Heart right ventricle (tissue), 16 donors: ENCODE measurements around the gene ZBTB22. TPM values are rescaled to one million over a fixed set of nuclear protein-coding genes. Genes with fewer than 3 reads are reported as not detected.
A peak's percentile ranks its signal among the peaks of the same experiment; 100 is the strongest.
"Not testable (repeated sequence)": the region's sequence is repeated elsewhere in the genome, so short reads cannot be mapped to it uniquely, and the experiment has no call there.

Source experiments
- ATAC-seq, 8 donors: fragments of 200-7000 bp; cut with Tn5 transposase; one replicate each; pipeline ENCODE4 v1.9.1; 2020; ENCODE audit warnings: mild to moderate bottlenecking in 8 of 8, moderate library complexity in 8 of 8, moderate number of reproducible peaks in 1 of 8
- DNase-seq, 2 donors: peaks; one replicate each; pipeline ENCODE4 v3.0.0-alpha.2; 2020
- H3K27ac ChIP-seq, 10 donors: fragments of 200-600 bp; sonication (generic) in 2 of 10; one replicate each; pipeline versions ENCODE4 v1.5.0 to v1.8.0; 2020 to 2022; ENCODE audit warnings: mild to moderate bottlenecking in 3 of 10
- H3K27me3 ChIP-seq, 7 donors: fragments of 200-600 bp; one replicate each; pipeline ENCODE4 v1.8.0; 2021 to 2022; ENCODE audit warnings: mild to moderate bottlenecking in 2 of 7
- H3K36me3 ChIP-seq, 9 donors: fragments of 200-600 bp; sonication (generic) in 1 of 9; one replicate each; pipeline versions ENCODE4 v1.5.0 to v1.8.0; 2020 to 2022; ENCODE audit warnings: mild to moderate bottlenecking in 2 of 9
- H3K4me1 ChIP-seq, 9 donors: fragments of 200-600 bp; sonication (generic) in 1 of 9; one replicate each; pipeline versions ENCODE4 v1.5.0 to v1.8.0; 2020 to 2022; ENCODE audit warnings: mild to moderate bottlenecking in 4 of 9
- H3K4me3 ChIP-seq, 10 donors: fragments of 200-600 bp; sonication (generic) in 2 of 10; one replicate each; pipeline versions ENCODE4 v1.5.0 to v1.8.0; 2020 to 2022; ENCODE audit warnings: mild to moderate bottlenecking in 7 of 10, moderate library complexity in 2 of 10
- H3K9me3 ChIP-seq, 11 donors: fragments of 200-600 bp in 10 of 11; sonication (generic) in 2 of 11; one replicate each; pipeline versions ENCODE4 v1.5.0 to v1.8.0; 2013 to 2022; ENCODE audit warnings: mild to moderate bottlenecking in 2 of 11, control low read depth in 1 of 11, moderate library complexity in 1 of 11
- CTCF ChIP-seq, 9 donors: fragments of 200-600 bp; sonication (generic) in 2 of 9; IDR thresholded peaks; one replicate each; pipeline versions ENCODE4 v1.5.0 to v1.8.0; 2021 to 2022; ENCODE audit warnings: antibody characterized with exemption in 9 of 9, mild to moderate bottlenecking in 5 of 9, moderate library complexity in 1 of 9
- WGBS, 2 donors: extraction: QIAGEN DNeasy Blood & Tissue Kit; methylation state at CpG; one replicate each; pipeline ENCODE4 v1.1.7; 2013; ENCODE audit warnings: inconsistent platforms in 1 of 2; 5-methylcytosine and 5-hydroxymethylcytosine counted together
- intact Hi-C, 10 donors: fragments of 100-400 bp; cut with DNase I; formaldehyde crosslinking; loops; one replicate each; pipeline versions ENCODE4 v1.11.1 to v1.14.2; 2022
- long read RNA-seq, 3 donors: library from polyadenylated mRNA; unstranded; transcript quantifications; one replicate each; pipeline ENCODE4 v2.0.0, GENCODE V29; 2020 to 2021
- polyA plus RNA-seq, 2 donors: library from polyadenylated mRNA; stranded (reverse); fragments of 200-250 nt; gene quantifications; one replicate each; pipeline ENCODE4 v1.2.3, GENCODE V29; 2013
- total RNA-seq, 10 donors: library from RNA; stranded (reverse); fragmentation: NEBNext Ultra II Directional in 3 of 10; extraction: Animal tissue kit (Norgen Biotek cat#: 25700) in 3 of 10; gene quantifications; one replicate each; pipeline versions ENCODE4 v1.2.1 to v1.2.4, GENCODE V29; 2021 to 2023
- donor health status: Arrhythmogenic right ventricular cardiomyopathy.
- donor health status: ischemic (EF 13 %, LVEDD 7.1; RV severe dilation, severe dysfunction).
- donor health status: healthy with polysubstance abuse.
- donor health status: DM: no; HTN: yes; CAD: no.
- donor health status: DM: no; HTN: no; CAD: no.
- donor health status: ischemic (EF 25% LVEDD 6.9; RV normal size, moderate dysfunction).
- donor health status: ischemic (EF 25% LVEDD 5.7; RV mildly dilated, moderate dysfunction).
- donor health status: healthy.
- donor health status: DM: yes; HTN: yes; CAD: no.
- donor health status: Ischemic cardiomyopathy.
- donor health status: ischemic (EF 35%, LVEDD 5.7; RV mildly dilated, moderate dysfunction).
- donor health status: nonischemic (EF 11% LVEDD 7.7; RV severe dilation, severe dysfunction).
- donor health status: DM: yes; HTN: yes; CAD: no.
- donor health status: PGD.
- donor health status: ischemic (EF 29% LVEDD 5.4; RV normal size, mild dysfunction).
- donor health status: nonischemic (EF 23%, LVEDD 6.1; RV moderate dilation, normal function).

Gene ZBTB22, protein sequence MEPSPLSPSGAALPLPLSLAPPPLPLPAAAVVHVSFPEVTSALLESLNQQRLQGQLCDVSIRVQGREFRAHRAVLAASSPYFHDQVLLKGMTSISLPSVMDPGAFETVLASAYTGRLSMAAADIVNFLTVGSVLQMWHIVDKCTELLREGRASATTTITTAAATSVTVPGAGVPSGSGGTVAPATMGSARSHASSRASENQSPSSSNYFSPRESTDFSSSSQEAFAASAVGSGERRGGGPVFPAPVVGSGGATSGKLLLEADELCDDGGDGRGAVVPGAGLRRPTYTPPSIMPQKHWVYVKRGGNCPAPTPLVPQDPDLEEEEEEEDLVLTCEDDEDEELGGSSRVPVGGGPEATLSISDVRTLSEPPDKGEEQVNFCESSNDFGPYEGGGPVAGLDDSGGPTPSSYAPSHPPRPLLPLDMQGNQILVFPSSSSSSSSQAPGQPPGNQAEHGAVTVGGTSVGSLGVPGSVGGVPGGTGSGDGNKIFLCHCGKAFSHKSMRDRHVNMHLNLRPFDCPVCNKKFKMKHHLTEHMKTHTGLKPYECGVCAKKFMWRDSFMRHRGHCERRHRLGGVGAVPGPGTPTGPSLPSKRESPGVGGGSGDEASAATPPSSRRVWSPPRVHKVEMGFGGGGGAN
- 10 to 100 TPM; 11.7 to 19.8 (median 14.3) TPM for total RNA-seq
- 10 to 100 TPM in 1 of 2 donors, 1 to 10 TPM in 1; 4.7 to 10.6 TPM for polyA plus RNA-seq
- long read RNA-seq, donor 1, transcript ZBTB22-208 (2 exons, 2,651 nt): major isoform, 13 of 22 reads
- long read RNA-seq, donor 1, partial matches to known transcripts: 0 of 22 reads
- long read RNA-seq, donor 1, other reads (novel, unspliced or antisense): 9 of 22 reads
- long read RNA-seq, donor 2, transcript ZBTB22-208 (2 exons, 2,651 nt): major isoform, 20 of 35 reads
- long read RNA-seq, donor 2, partial matches to known transcripts: 0 of 35 reads
- long read RNA-seq, donor 2, other reads (novel, unspliced or antisense): 15 of 35 reads
- long read RNA-seq, donor 3, partial matches to known transcripts: 0 of 29 reads
- long read RNA-seq, donor 3, other reads (novel, unspliced or antisense): 29 of 29 reads

DNA sequence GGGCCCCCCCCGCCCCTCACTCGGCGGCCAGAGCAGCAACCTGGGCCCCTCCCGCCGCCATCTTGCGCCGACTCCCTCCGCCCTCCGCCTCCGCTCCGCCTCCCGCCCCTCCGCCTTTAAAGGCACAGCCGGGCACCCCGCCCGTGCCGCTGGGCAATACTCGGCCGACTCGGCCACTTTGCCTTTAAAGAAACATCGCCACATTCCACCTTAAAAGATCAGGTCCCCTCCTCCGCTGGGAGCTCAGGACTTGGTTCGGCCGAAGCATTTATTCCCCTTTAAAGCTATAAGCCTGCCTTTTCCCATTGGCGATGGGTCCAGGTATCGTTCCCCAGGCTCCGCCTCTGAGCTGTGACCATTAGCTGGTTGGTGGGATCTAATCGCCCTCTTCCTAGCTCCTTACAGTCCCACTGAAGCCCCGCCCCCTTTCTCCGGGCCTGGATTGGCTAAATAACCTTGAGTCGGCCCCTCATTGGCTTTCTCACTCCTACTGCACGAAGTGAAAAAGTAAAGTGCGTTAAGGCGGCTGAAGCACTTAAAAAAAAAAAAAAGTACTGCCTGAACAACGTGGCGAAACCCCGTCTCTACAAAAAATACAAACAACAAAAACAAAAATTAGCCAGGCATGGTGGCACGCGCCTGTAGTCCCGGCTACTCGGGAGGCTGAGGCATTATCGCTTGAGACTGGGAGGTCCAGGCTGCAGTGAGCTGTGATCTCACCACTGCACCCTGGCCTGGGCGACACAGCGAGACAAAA is at the start of gene ZBTB22:
TSS of gene ZBTB22 (minus strand) at position 76 of the 757 bp plus-strand sequence. CDS start 828 bp downstream, outside the sequence.
- intact Hi-C loops: loop anchor here in 5 of 10 donors (2.0 to 10.0 kb wide), 3 partner anchors 19 to 97 kb away; partner anchors contain the start of genes CUTA (in 2 of the 5), PHF1 (in 2 of the 5), RGL2 (in 2 of the 5) and RPS18 (in 1 of the 5)
- 1 to 2% methylated on average over 43 to 44 of the region's 44 CpGs for WGBS, 2 donors
- DNase-seq: peak; percentile 97 to 99
- H3K9me3 ChIP-seq: no peaks in the 10 kb centered on the region
- ATAC-seq: peak; percentile 76 to 86 (median 80)
- peaks cover 0 to 41% (median 17%) of the 10 kb centered on the region in 9 donors for H3K36me3 ChIP-seq
- peak within 1 kb of the TSS; percentile 5 to 73 (median 60) for H3K4me3 ChIP-seq
- no peak for TF ChIP-seq CTCF (IDR thresholded peaks at IDR 0.05)
- peak within 1 kb of the TSS in 9 of 10 donors; percentile 75 to 93 (median 86) for H3K27ac ChIP-seq
- no peaks in the 10 kb centered on the region for H3K27me3 ChIP-seq
- peaks cover 14 to 70% (median 63%) of the 10 kb centered on the region in 9 donors for H3K4me1 ChIP-seq

- intact Hi-C loops: no loop called here
- Histone ChIP-seq H3K27me3 (no peaks in the 10 kb centered on the region), H3K36me3 (no peaks in the 10 kb centered on the region), H3K9me3 (no peaks in the 10 kb centered on the region), H3K27ac (no peak overlapping the region), H3K4me3 (no peak overlapping the region), H3K4me1 (no peaks in the 10 kb centered on the region)
- ATAC-seq (no peak), DNase-seq (no peak)
- no peak for TF ChIP-seq CTCF (IDR thresholded peaks at IDR 0.05)
- 76 to 80% methylated on average over 8 of the region's 8 CpGs for WGBS, 2 donors
Observed at GRCh38 chr6:33367009-33367714, 49.6 kb upstream of the ZBTB22 start.

DNA sequence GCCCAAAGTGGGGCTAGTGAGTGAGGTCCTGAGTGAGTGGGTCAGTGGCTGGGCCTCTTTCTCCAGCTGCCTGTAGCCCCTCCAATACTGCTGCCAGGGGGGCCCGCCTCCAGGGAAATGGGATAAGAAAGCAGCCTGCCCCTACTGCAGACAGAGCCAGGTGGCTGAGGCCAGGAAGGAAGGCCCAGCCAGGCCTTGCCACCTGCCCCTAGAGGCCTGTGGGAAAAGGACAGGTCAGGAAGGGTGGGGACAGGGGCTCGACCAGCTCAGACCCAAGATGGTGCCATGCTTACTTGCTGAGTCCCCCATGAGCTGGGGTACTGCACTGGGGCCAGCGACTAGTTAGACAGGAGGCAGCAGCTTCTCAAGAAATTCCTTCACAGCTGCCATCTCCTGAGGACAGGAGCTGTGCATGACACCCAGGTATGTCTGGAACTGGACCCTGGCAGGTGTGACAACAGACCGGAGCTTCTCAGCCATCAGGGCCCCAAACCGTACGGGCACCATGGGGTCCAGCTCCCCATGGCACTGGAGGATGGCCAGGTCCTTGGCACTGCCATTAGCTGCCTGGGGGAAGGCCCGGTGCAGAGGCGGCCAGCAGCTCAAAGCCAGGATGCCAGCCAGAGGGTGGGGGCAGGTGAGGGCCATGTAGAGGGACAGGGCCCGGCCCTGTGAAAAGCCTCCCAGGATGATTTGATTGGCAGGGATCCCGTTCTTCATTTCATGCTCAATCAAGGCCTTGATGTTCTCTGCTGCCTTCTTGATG is 47.8 kb upstream of the ZBTB22 start:
- peak in 2 of 8 donors; percentile 10 to 30 for ATAC-seq
- H3K4me1 ChIP-seq, DNase-seq, H3K27me3 ChIP-seq, H3K4me3 ChIP-seq, H3K9me3 ChIP-seq, intact Hi-C loops, H3K36me3 ChIP-seq, H3K27ac ChIP-seq: not testable (repeated sequence)
- WGBS, 2 donors: 73 to 88% methylated on average over 10 of the region's 10 CpGs

- WGBS, 2 donors: 32 to 36% methylated on average over 7 of the region's 8 CpGs
- H3K36me3 ChIP-seq, H3K9me3 ChIP-seq, H3K27me3 ChIP-seq, H3K4me1 ChIP-seq, H3K27ac ChIP-seq, H3K4me3 ChIP-seq, DNase-seq, intact Hi-C loops: not testable (repeated sequence)
- ATAC-seq: peak in 4 of 8 donors; percentile 17 to 38 (median 24)
Observed at GRCh38 chr6:33364475-33365205, 47.1 kb upstream of the ZBTB22 start.

DNA sequence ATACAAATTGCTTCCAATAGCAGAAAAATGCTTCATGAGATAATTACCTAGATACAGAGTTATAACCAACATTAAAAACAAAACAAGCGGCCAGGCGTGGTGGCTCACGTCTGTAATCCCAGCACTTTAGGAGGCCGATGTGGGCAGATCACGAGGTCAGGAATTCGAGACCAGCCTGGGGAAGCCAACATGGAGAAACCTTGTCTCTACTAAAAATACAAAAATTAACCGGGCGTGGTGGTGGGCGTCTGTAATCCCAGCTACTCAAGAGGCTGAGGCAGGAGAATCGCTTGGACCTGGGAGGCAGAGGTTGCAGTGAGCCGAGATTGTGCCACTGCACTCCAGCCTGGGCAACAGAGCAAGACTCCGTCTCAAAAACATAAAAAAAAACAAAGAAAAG is 45.9 kb upstream of the ZBTB22 start:
- H3K27me3 ChIP-seq, H3K36me3 ChIP-seq, H3K27ac ChIP-seq, ATAC-seq, H3K4me3 ChIP-seq, H3K4me1 ChIP-seq, H3K9me3 ChIP-seq, DNase-seq, intact Hi-C loops: not testable (repeated sequence)
- 88 to 89% methylated on average over 12 of the region's 12 CpGs for WGBS, 2 donors
